ENCODE data around the gene CCDC40.

CCDC40 gene

DNA sequence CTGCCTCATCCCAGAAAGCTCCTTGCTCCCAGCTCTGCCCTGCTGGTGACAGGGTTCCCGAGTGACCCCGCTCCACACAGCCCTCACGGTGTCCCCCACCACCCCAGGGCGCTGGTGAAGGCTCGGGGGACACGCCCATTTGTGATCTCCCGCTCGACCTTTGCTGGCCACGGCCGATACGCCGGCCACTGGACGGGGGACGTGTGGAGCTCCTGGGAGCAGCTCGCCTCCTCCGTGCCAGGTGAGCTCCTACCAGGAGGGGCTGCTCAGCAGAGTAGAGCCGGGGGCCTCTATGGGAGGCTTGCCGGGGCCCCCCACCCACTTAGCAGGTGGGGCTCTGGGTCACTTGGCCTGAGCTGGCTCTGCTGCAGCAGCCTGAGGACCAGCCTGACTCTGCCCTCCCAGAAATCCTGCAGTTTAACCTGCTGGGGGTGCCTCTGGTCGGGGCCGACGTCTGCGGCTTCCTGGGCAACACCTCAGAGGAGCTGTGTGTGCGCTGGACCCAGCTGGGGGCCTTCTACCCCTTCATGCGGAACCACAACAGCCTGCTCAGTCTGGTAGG is 76.1 kb downstream of the CCDC40 start:
- DNase-seq (ENCODE audit: low read depth in 3 of 3, low spot score in 1 of 3): no peak

GRCh38 chr17:80113033-80113484 is 76.6 kb downstream of the CCDC40 start:
- DNase-seq (ENCODE audit: low read depth in 3 of 3, low spot score in 1 of 3): no peak

DNA sequence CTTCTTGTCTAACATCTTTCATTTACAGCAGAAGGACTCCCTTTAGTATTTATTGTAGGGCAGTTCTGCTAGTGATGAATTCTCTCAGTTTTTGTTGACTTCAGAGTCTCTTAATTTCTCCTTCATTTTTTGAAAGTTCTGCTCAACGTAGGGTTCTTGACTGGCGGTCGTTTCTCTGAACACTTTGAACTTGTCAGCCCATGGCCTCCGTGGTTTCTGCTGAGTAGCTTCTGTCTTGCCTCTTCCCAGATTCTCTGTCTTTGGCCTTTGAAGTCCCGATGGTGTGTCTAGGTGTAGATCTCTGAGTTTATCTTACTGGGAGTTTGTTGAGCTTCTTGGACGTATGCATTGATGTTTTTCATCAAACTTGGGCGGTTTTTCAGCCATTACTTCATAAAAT is 78.3 kb downstream of the CCDC40 start:
- no peak for DNase-seq (ENCODE audit: low read depth in 3 of 3, low spot score in 1 of 3)

GRCh38 chr17:80115159-80115558 is 78.7 kb downstream of the CCDC40 start:
- no peak for DNase-seq (ENCODE audit: low read depth in 3 of 3, low spot score in 1 of 3)

GRCh38 chr17:80116276-80116920 is 80.0 kb downstream of the CCDC40 start:
- no peak for DNase-seq (ENCODE audit: low read depth in 3 of 3, low spot score in 1 of 3)

DNA sequence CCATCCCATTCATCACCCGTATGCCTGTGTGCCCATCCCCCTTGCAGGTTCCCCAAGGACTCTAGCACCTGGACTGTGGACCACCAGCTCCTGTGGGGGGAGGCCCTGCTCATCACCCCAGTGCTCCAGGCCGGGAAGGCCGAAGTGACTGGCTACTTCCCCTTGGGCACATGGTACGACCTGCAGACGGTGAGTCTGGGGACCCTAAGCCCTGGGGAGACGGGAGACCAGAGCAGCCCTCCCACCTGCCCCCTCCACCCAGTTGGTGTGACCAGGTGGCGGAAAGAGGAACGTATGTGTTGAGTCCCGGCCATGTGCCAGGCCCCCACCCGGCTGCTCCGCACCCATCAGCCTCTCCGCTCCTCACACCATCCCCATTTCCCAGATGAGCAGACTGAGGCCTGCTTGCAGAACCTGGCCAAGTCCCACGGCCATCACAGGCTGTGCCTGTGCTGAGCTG is 80.5 kb downstream of the CCDC40 start:
- no peak for DNase-seq (ENCODE audit: low read depth in 3 of 3, low spot score in 1 of 3)

DNA sequence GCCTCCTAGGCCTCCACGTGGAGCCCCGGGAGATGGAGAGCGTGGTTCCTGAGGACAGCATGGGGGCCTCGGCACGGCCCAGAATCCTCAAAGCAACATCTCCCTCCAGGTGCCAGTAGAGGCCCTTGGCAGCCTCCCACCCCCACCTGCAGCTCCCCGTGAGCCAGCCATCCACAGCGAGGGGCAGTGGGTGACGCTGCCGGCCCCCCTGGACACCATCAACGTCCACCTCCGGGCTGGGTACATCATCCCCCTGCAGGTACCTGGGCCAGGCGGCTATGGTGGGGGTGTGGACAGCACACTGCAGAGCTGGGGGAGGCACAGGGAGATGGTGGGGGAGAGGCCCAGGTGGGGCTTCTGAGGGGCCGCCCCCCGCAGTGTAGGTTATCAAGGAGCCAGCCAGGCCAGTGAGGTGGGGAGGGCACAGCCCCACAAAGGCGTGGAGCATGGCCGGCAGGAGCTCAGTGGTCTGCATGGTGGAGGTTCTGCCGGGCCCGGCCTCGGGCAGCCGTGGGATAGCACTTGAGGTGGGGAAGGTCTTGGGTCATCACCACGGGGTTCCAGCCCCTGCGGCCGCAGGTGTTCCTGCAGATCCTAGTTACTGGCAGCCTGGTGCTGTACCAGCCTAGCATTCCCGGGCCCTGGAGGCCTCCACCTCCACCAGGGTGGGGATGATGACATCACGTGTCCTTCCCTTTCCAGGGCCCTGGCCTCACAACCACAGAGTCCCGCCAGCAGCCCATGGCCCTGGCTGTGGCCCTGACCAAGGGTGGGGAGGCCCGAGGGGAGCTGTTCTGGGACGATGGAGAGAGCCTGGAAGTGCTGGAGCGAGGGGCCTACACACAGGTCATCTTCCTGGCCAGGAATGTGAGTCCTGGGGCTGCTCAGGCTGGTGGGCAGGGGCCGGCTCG is 81.3 kb downstream of the CCDC40 start:
- no peak for DNase-seq (ENCODE audit: low read depth in 3 of 3, low spot score in 1 of 3)

DNA sequence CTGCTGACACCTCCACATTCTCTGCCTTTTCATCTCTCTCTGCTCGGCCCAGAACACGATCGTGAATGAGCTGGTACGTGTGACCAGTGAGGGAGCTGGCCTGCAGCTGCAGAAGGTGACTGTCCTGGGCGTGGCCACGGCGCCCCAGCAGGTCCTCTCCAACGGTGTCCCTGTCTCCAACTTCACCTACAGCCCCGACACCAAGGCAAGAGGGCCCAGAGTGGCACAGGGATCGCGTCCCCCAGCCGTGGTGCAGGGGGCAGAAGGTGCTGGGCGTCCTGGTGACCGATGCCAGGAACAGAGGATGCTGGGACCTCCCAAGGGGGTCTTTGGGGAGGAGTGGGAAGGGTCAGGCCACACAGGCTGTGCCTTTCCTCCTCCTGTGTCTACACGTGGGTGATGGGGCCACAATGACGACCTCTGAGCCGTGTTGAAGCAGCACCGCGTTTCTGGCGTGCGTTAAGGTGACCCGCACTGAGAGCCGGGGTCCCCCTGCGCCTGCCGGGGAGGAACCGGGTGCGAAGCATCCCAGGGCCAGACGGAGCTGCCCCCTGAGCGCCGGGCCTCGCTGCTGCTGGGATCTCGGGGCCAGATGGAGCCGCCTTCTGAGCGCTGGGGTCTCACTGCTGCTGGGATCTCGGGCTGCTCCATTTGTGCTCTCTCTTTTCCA is 82.3 kb downstream of the CCDC40 start:
- no peak for DNase-seq (ENCODE audit: low read depth in 3 of 3, low spot score in 1 of 3)

- DNase-seq (ENCODE audit: low read depth in 3 of 3, low spot score in 1 of 3): no peak
These were observed 82.9 kb downstream of the CCDC40 start for GRCh38 chr17:80119271-80119791.

GRCh38 chr17:80119839-80120238 is 83.4 kb downstream of the CCDC40 start:
- no peak for DNase-seq (ENCODE audit: low read depth in 3 of 3, low spot score in 1 of 3)

DNA sequence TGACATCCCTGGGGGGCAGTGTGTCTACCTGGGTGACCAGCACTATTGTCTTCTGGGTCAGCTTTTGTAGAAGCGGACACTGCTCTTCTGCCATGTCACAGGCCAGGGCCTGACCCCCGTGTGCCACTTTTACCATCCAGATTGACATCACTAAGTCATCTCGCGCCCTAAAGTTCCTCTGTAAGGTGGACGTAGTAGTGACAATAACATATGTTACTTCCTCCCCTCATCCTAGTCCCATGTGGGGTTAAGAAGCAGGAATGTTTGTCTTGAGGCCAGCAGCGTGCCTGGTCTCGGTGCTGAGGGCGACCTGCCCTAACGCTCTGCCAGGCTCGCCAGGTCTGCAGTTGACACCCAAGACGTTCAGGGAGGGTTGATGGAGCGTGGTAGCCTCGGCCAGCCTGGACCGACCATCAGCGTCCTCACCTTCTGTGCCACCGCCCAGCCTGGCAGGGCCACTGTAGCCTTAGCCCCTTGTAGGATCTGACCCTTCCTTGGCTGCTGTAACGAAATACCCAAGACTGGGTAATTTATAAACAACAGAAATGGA is 85.7 kb downstream of the CCDC40 start:
- DNase-seq (ENCODE audit: low read depth in 3 of 3, low spot score in 1 of 3): no peak

GRCh38 chr17:80122926-80123505 is 86.6 kb downstream of the CCDC40 start:
- no peak for DNase-seq (ENCODE audit: low read depth in 3 of 3, low spot score in 1 of 3)

GRCh38 chr17:80123791-80124190 is 87.3 kb downstream of the CCDC40 start:
- no peak for DNase-seq (ENCODE audit: low read depth in 3 of 3, low spot score in 1 of 3)

- no peak for DNase-seq (ENCODE audit: low read depth in 3 of 3, low spot score in 1 of 3)
These were observed 88.0 kb downstream of the CCDC40 start for GRCh38 chr17:80124351-80124981.

- no peak for DNase-seq (ENCODE audit: low read depth in 3 of 3, low spot score in 1 of 3)
These were observed 89.4 kb downstream of the CCDC40 start for GRCh38 chr17:80125656-80126448.

DNA sequence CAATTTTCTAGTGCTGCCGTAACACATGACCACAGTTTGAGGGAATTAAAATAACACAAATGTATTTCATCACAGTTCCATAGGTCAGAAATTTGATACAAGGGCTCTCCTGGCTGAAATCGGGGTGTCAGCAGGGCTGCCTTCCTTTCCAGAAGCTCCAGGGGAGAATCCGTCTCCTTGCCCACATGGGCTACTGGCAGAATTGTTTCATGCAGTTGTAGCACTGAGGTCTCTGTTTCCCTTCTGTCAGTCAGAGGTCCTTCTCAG is 89.9 kb downstream of the CCDC40 start:
- no peak for DNase-seq (ENCODE audit: low read depth in 3 of 3, low spot score in 1 of 3)

DNA sequence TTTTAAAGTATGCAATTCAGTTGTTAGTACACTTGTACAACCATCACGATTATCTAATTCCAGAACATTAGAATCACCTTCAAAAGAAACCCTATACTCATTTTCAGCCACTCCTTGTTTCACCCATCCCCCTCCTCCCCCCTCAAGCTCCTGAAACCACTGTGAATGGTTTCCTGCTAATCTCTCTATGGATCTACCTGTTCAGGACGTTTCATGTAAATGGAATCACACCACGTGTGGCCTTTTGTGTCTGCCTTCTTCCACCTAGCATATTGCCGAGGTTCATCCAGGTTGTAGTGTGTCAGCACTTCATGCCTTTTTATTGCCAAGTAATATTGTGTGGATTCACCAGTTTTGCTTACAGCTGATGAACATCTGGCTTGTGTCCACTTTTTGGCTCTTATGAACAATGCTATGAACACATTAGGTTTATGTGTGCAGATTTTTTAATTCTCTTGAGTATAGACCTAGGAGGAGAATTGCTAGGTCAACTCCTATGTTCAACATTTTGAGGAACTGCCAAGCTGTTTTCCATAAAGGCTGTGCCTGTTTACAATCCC is 92.6 kb downstream of the CCDC40 start:
- DNase-seq (ENCODE audit: low read depth in 3 of 3, low spot score in 1 of 3): no peak

DNA sequence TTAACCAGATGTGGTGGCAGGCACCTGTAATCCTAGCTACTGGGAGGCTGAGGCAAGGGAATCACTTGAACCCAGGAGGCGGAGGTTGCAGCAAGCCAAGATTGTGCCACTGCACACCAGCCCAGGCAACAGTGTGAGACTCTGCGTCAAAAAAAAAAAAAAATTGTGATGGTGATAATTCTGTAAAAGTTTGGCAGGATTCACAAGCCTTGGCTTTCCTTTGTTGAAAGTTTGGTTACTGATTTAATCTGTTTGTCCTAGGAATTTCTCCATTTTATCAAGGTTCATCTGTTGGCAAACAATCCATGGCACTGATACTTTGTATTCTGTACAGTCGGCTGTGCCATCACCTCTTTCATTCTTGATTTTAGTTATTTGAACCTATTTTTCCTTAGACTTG is 94.5 kb downstream of the CCDC40 start:
- no peak for DNase-seq (ENCODE audit: low read depth in 3 of 3, low spot score in 1 of 3)

GRCh38 chr17:80132906-80133625 is 96.6 kb downstream of the CCDC40 start:
- no peak for DNase-seq (ENCODE audit: low read depth in 3 of 3, low spot score in 1 of 3)
